HepG2 (cell line): ENCODE measurements around the gene MGMT. TPM values are rescaled to one million over a fixed set of nuclear protein-coding genes. Genes with fewer than 3 reads are reported as not detected.

Source experiments
- GPN1 ChIP-seq: sonication (generic); formaldehyde crosslinking; IDR thresholded peaks from 2 replicates; pipeline ENCODE4 v1.5.1; 2020; ENCODE audit warnings: missing genetic modification reagents, borderline replicate concordance
- HOXA9 ChIP-seq: sonication (generic); formaldehyde crosslinking; IDR thresholded peaks from 2 replicates; pipeline ENCODE4 v1.8.1; 2022; ENCODE audit warnings: missing genetic modification reagents, mild to moderate bottlenecking, moderate library complexity, borderline replicate concordance
- ISL2 ChIP-seq: sonication (generic); formaldehyde crosslinking; IDR thresholded peaks from 2 replicates; pipeline ENCODE4 v1.5.0; 2020; ENCODE audit warnings: missing genetic modification reagents
- KLF16 ChIP-seq, 2 experiments: sonication (generic) in 1 of 2; formaldehyde crosslinking in 1 of 2; IDR thresholded peaks; 2 replicates each; pipeline versions ENCODE4 v1.6.1 to v1.8.0; 2016 to 2023; ENCODE audit warnings: missing genetic modification reagents in 2 of 2, missing compliant biosample characterization in 1 of 2
- TEAD2 ChIP-seq: sonication (generic); formaldehyde crosslinking; IDR thresholded peaks from 2 replicates; pipeline ENCODE4 v1.9.0; 2021; ENCODE audit warnings: missing genetic modification reagents
- YEATS2 ChIP-seq: sonication (generic); formaldehyde crosslinking; IDR thresholded peaks from 2 replicates; pipeline ENCODE4 v1.4.0; 2020; ENCODE audit warnings: missing genetic modification reagents, borderline replicate concordance
- ZFP62 ChIP-seq: sonication (generic); formaldehyde crosslinking; IDR thresholded peaks from 2 replicates; pipeline ENCODE4 v1.4.0; 2020; ENCODE audit warnings: missing genetic modification reagents
- ZNF121 ChIP-seq: sonication (generic); formaldehyde crosslinking; IDR thresholded peaks from 2 replicates; pipeline ENCODE4 v1.5.0; 2020; ENCODE audit warnings: mild to moderate bottlenecking, missing genetic modification reagents
- ZNF225 ChIP-seq: sonication (generic); formaldehyde crosslinking; IDR thresholded peaks from 2 replicates; pipeline ENCODE4 v1.4.0; 2020; ENCODE audit warnings: mild to moderate bottlenecking, missing genetic modification reagents
- ZNF703 ChIP-seq: sonication (generic); formaldehyde crosslinking; IDR thresholded peaks from 2 replicates; pipeline ENCODE4 v1.5.1; 2020; ENCODE audit warnings: missing genetic modification reagents, mild to moderate bottlenecking, moderate library complexity, borderline replicate concordance
- ZZZ3 ChIP-seq: sonication (generic); formaldehyde crosslinking; IDR thresholded peaks from 2 replicates; pipeline ENCODE4 v1.4.0; 2020; ENCODE audit warnings: missing genetic modification reagents, mild to moderate bottlenecking, borderline replicate concordance
- polyA plus RNA-seq, 8 experiments: library from polyadenylated mRNA; depleted of rRNA in 3 of 8; stranded (reverse) in 7 of 8; unstranded in 1 of 8; fragments of >200 nt; fragmentation: Illumina TruSeq in 4 of 8; extraction: Trizol in 4 of 8; gene quantifications; 2 replicates each; pipeline versions ENCODE4 v1.2.1 to v1.2.3, GENCODE V29; 2011 to 2016; ENCODE audit warnings: low read depth in 4 of 8, missing spikeins in 1 of 8, mixed read lengths in 1 of 8; ENCODE audit not compliant: insufficient read depth in 1 of 8
- total RNA-seq, 5 experiments: library from RNA; depleted of rRNA; stranded (reverse); fragments of >200 nt; fragmentation: Illumina TruSeq; extraction: Trizol; gene quantifications; 2 replicates each; pipeline ENCODE4 v1.2.3, GENCODE V29; 2016; ENCODE audit warnings: low read depth in 1 of 5
- TF ChIP-seq, protein P1 (sequence below): sonication (generic); formaldehyde crosslinking; IDR thresholded peaks from 2 replicates; pipeline ENCODE4 v1.5.0; 2020; ENCODE audit warnings: missing genetic modification reagents, mild to moderate bottlenecking, borderline replicate concordance
- TF ChIP-seq, protein P2 (sequence below): sonication (generic); formaldehyde crosslinking; IDR thresholded peaks from 2 replicates; pipeline ENCODE4 v1.4.0; 2020; ENCODE audit warnings: low read depth, mild to moderate bottlenecking, missing genetic modification reagents
- TF ChIP-seq, protein P3 (sequence below), 2 experiments: sonication (generic) in 1 of 2; formaldehyde crosslinking in 1 of 2; IDR thresholded peaks; 2 replicates each; pipeline versions ENCODE4 v1.4.0 to v1.6.1; 2016 to 2020; ENCODE audit warnings: borderline replicate concordance in 1 of 2, low read depth in 1 of 2, mild to moderate bottlenecking in 1 of 2, missing genetic modification reagents in 1 of 2
- TF ChIP-seq, protein P4 (sequence below): sonication (generic); formaldehyde crosslinking; IDR thresholded peaks from 2 replicates; pipeline ENCODE4 v1.4.0; 2020; ENCODE audit warnings: missing genetic modification reagents, borderline replicate concordance
- TF ChIP-seq, protein P5 (sequence below): sonication (generic); formaldehyde crosslinking; IDR thresholded peaks from 2 replicates; pipeline ENCODE4 v1.4.0; 2020; ENCODE audit warnings: missing genetic modification reagents

MGMT gene
- total and polyA plus RNA-seq, 2 of the 13 experiments (the other 11 are each of a cell fraction or from before 2014, with no cell fraction given): 12.0 to 19.5 TPM

DNA sequence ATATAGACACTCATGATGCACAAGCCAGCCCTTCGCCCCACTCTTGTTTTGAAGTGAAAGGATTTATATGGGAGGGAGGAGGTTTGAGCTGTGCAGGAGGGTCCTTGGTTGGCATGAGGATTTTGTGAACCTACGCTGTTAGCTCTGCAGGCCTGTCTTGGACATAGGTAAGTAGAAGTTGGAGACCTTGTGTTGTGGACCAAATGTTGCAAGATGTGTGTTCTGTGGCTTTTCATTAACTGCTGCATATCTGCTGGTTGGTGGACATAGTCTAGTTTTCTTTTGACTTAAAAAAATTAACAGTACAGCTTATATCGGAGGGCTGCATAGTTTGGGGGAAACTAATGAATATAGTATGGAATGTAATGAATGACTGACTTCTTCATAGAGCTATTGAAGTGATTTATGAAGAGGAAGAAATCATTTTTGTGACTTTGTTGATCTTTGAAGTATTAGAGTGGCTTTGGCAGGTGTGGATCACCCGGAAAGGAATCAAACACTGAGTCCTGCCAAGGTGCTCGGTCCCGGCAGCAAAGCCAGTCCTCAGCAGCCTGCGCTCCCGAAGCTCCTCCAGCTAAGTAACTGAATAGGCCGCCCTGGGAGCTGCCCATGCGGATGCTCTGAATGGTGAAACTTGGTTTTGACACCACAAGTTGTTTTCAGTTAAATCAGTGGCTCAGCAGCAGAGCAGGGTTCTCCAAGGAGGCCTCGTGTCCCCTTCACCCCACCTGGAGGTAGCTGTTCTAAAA lies 3.2 kb downstream of the MGMT start (continued):
- TF ChIP-seq, protein P1, sequence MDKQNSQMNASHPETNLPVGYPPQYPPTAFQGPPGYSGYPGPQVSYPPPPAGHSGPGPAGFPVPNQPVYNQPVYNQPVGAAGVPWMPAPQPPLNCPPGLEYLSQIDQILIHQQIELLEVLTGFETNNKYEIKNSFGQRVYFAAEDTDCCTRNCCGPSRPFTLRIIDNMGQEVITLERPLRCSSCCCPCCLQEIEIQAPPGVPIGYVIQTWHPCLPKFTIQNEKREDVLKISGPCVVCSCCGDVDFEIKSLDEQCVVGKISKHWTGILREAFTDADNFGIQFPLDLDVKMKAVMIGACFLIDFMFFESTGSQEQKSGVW (CRISPR knock-in tag): no peak
- TF ChIP-seq ZNF121 (CRISPR knock-in tag) (no peak), YEATS2 (CRISPR knock-in tag) (no peak), TEAD2 (no peak), ZFP62 (CRISPR knock-in tag) (no peak), GPN1 (CRISPR knock-in tag) (no peak), ZNF225 (CRISPR knock-in tag) (no peak), KLF16 (CRISPR knock-in tag; IDR thresholded peaks at IDR 0.05) (no peak), ZZZ3 (CRISPR knock-in tag) (no peak), HOXA9 (CRISPR knock-in tag) (no peak), ZNF703 (CRISPR knock-in tag) (no peak), ISL2 (no peak)
- TF ChIP-seq, protein P2, sequence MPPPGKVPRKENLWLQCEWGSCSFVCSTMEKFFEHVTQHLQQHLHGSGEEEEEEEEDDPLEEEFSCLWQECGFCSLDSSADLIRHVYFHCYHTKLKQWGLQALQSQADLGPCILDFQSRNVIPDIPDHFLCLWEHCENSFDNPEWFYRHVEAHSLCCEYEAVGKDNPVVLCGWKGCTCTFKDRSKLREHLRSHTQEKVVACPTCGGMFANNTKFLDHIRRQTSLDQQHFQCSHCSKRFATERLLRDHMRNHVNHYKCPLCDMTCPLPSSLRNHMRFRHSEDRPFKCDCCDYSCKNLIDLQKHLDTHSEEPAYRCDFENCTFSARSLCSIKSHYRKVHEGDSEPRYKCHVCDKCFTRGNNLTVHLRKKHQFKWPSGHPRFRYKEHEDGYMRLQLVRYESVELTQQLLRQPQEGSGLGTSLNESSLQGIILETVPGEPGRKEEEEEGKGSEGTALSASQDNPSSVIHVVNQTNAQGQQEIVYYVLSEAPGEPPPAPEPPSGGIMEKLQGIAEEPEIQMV (CRISPR knock-in tag): no peak
- TF ChIP-seq, protein P3, sequence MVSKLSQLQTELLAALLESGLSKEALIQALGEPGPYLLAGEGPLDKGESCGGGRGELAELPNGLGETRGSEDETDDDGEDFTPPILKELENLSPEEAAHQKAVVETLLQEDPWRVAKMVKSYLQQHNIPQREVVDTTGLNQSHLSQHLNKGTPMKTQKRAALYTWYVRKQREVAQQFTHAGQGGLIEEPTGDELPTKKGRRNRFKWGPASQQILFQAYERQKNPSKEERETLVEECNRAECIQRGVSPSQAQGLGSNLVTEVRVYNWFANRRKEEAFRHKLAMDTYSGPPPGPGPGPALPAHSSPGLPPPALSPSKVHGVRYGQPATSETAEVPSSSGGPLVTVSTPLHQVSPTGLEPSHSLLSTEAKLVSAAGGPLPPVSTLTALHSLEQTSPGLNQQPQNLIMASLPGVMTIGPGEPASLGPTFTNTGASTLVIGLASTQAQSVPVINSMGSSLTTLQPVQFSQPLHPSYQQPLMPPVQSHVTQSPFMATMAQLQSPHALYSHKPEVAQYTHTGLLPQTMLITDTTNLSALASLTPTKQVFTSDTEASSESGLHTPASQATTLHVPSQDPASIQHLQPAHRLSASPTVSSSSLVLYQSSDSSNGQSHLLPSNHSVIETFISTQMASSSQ (IDR thresholded peaks at IDR 0.05; ENCODE audit: low read depth): peak; percentile 97
- TF ChIP-seq, protein P3 (CRISPR knock-in tag; IDR thresholded peaks at IDR 0.05; ENCODE audit: borderline replicate concordance): peak; percentile 96
- TF ChIP-seq, protein P4, sequence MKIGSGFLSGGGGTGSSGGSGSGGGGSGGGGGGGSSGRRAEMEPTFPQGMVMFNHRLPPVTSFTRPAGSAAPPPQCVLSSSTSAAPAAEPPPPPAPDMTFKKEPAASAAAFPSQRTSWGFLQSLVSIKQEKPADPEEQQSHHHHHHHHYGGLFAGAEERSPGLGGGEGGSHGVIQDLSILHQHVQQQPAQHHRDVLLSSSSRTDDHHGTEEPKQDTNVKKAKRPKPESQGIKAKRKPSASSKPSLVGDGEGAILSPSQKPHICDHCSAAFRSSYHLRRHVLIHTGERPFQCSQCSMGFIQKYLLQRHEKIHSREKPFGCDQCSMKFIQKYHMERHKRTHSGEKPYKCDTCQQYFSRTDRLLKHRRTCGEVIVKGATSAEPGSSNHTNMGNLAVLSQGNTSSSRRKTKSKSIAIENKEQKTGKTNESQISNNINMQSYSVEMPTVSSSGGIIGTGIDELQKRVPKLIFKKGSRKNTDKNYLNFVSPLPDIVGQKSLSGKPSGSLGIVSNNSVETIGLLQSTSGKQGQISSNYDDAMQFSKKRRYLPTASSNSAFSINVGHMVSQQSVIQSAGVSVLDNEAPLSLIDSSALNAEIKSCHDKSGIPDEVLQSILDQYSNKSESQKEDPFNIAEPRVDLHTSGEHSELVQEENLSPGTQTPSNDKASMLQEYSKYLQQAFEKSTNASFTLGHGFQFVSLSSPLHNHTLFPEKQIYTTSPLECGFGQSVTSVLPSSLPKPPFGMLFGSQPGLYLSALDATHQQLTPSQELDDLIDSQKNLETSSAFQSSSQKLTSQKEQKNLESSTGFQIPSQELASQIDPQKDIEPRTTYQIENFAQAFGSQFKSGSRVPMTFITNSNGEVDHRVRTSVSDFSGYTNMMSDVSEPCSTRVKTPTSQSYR (CRISPR knock-in tag): no peak
- TF ChIP-seq, protein P5, sequence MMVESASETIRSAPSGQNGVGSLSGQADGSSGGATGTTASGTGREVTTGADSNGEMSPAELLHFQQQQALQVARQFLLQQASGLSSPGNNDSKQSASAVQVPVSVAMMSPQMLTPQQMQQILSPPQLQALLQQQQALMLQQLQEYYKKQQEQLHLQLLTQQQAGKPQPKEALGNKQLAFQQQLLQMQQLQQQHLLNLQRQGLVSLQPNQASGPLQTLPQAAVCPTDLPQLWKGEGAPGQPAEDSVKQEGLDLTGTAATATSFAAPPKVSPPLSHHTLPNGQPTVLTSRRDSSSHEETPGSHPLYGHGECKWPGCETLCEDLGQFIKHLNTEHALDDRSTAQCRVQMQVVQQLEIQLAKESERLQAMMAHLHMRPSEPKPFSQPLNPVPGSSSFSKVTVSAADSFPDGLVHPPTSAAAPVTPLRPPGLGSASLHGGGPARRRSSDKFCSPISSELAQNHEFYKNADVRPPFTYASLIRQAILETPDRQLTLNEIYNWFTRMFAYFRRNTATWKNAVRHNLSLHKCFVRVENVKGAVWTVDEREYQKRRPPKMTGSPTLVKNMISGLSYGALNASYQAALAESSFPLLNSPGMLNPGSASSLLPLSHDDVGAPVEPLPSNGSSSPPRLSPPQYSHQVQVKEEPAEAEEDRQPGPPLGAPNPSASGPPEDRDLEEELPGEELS (CRISPR knock-in tag): peak; percentile 27; the same call in 1 of the 2 replicates
